ENCODE data around the gene ATG13.

Gene ATG13

GRCh38 chr11:46611526-46612304 lies 5.6 kb upstream of the ATG13 start:
- no peaks in the 10 kb centered on the region for H3K9me3 ChIP-seq (ENCODE audit: control insufficient read depth, insufficient read depth, low read length)
- no peak overlapping the region for H3K27ac ChIP-seq (ENCODE audit: low read depth, low read length)
- H3K4me3 ChIP-seq (ENCODE audit: low read depth, low read length) = no peak overlapping the region
- 0 out of 2 replicates have a peak, but pooled peaks cover 3% of the 10 kb centered on the region for H3K4me1 ChIP-seq (ENCODE audit: control insufficient read depth, insufficient read depth, low read length)
- no peaks in the 10 kb centered on the region for H3K27me3 ChIP-seq (ENCODE audit: control insufficient read depth, insufficient read depth, low read length)
- no peak overlapping the region for H3K9ac ChIP-seq (ENCODE audit: low read depth, low read length)
- H3K36me3 ChIP-seq (ENCODE audit: control insufficient read depth, insufficient read depth, low read length) = no peaks in the 10 kb centered on the region

- H3K36me3 ChIP-seq (ENCODE audit: control insufficient read depth, insufficient read depth, low read length) = no peaks in the 10 kb centered on the region
- 0 out of 2 replicates have a peak, but pooled peaks cover 3% of the 10 kb centered on the region for H3K4me1 ChIP-seq (ENCODE audit: control insufficient read depth, insufficient read depth, low read length)
- H3K4me3 ChIP-seq (ENCODE audit: low read depth, low read length) = no peak overlapping the region
- H3K27me3 ChIP-seq (ENCODE audit: control insufficient read depth, insufficient read depth, low read length) = no peaks in the 10 kb centered on the region
- H3K9me3 ChIP-seq (ENCODE audit: control insufficient read depth, insufficient read depth, low read length) = no peaks in the 10 kb centered on the region
- H3K27ac ChIP-seq (ENCODE audit: low read depth, low read length) = no peak overlapping the region
- H3K9ac ChIP-seq (ENCODE audit: low read depth, low read length) = no peak overlapping the region
Observed at GRCh38 chr11:46612326-46612725, 5.0 kb upstream of the ATG13 start.

- Histone ChIP-seq H3K27ac (ENCODE audit: low read depth, low read length) (no peak overlapping the region), H3K4me3 (ENCODE audit: low read depth, low read length) (0 out of 2 replicates have a peak overlapping the region, but pooled peaks have one; percentile 93), H3K36me3 (ENCODE audit: control insufficient read depth, insufficient read depth, low read length) (no peaks in the 10 kb centered on the region), H3K9me3 (ENCODE audit: control insufficient read depth, insufficient read depth, low read length) (no peaks in the 10 kb centered on the region), H3K9ac (ENCODE audit: low read depth, low read length) (no peak overlapping the region), H3K27me3 (ENCODE audit: control insufficient read depth, insufficient read depth, low read length) (no peaks in the 10 kb centered on the region), H3K4me1 (ENCODE audit: control insufficient read depth, insufficient read depth, low read length) (peaks cover 10% of the 10 kb centered on the region)
Observed at GRCh38 chr11:46615756-46616155, 1.6 kb upstream of the ATG13 start.

GRCh38 chr11:46616551-46617133 lies 711 bp upstream of the ATG13 start:
- Histone ChIP-seq H3K27ac (ENCODE audit: low read depth, low read length) (peak overlapping the region; percentile 98), H3K4me1 (ENCODE audit: control insufficient read depth, insufficient read depth, low read length) (peaks cover 10% of the 10 kb centered on the region)

GRCh38 chr11:46617972-46618314 lies 590 bp downstream of the ATG13 start:
- no peaks in the 10 kb centered on the region for H3K9me3 ChIP-seq (ENCODE audit: control insufficient read depth, insufficient read depth, low read length)
- peaks cover 9% of the 10 kb centered on the region; the same call in 1 of the 2 replicates for H3K36me3 ChIP-seq (ENCODE audit: control insufficient read depth, insufficient read depth, low read length)
- no peaks in the 10 kb centered on the region for H3K27me3 ChIP-seq (ENCODE audit: control insufficient read depth, insufficient read depth, low read length)
- H3K27ac ChIP-seq (ENCODE audit: low read depth, low read length) = peak overlapping the region; percentile 98
- peak overlapping the region; percentile 98 for H3K9ac ChIP-seq (ENCODE audit: low read depth, low read length)
- H3K4me1 ChIP-seq (ENCODE audit: control insufficient read depth, insufficient read depth, low read length) = peaks cover 10% of the 10 kb centered on the region
- peak overlapping the region; percentile 93 for H3K4me3 ChIP-seq (ENCODE audit: low read depth, low read length)

More at GRCh38 chr11:46616551-46617133, 711 bp upstream of the ATG13 start:
- Histone ChIP-seq H3K9ac (ENCODE audit: low read depth, low read length) (peak overlapping the region; percentile 98), H3K9me3 (ENCODE audit: control insufficient read depth, insufficient read depth, low read length) (no peaks in the 10 kb centered on the region), H3K36me3 (ENCODE audit: control insufficient read depth, insufficient read depth, low read length) (peaks cover 2% of the 10 kb centered on the region; the same call in 1 of the 2 replicates), H3K4me3 (ENCODE audit: low read depth, low read length) (peak overlapping the region; percentile 93), H3K27me3 (ENCODE audit: control insufficient read depth, insufficient read depth, low read length) (no peaks in the 10 kb centered on the region)

- peaks cover 9% of the 10 kb centered on the region; the same call in 1 of the 2 replicates for H3K36me3 ChIP-seq (ENCODE audit: control insufficient read depth, insufficient read depth, low read length)
- peak overlapping the region; percentile 93 for H3K4me3 ChIP-seq (ENCODE audit: low read depth, low read length)
- no peaks in the 10 kb centered on the region for H3K9me3 ChIP-seq (ENCODE audit: control insufficient read depth, insufficient read depth, low read length)
- no peak overlapping the region for H3K9ac ChIP-seq (ENCODE audit: low read depth, low read length)
- no peaks in the 10 kb centered on the region for H3K27me3 ChIP-seq (ENCODE audit: control insufficient read depth, insufficient read depth, low read length)
- H3K27ac ChIP-seq (ENCODE audit: low read depth, low read length) = no peak overlapping the region
- H3K4me1 ChIP-seq (ENCODE audit: control insufficient read depth, insufficient read depth, low read length) = peaks cover 10% of the 10 kb centered on the region
Observed at GRCh38 chr11:46618837-46619236, 1.5 kb downstream of the ATG13 start.

- no peak overlapping the region for H3K9ac ChIP-seq (ENCODE audit: low read depth, low read length)
- H3K27me3 ChIP-seq (ENCODE audit: control insufficient read depth, insufficient read depth, low read length) = no peaks in the 10 kb centered on the region
- H3K4me3 ChIP-seq (ENCODE audit: low read depth, low read length) = no peak overlapping the region
- no peaks in the 10 kb centered on the region for H3K4me1 ChIP-seq (ENCODE audit: control insufficient read depth, insufficient read depth, low read length)
- H3K9me3 ChIP-seq (ENCODE audit: control insufficient read depth, insufficient read depth, low read length) = no peaks in the 10 kb centered on the region
- H3K36me3 ChIP-seq (ENCODE audit: control insufficient read depth, insufficient read depth, low read length) = peaks cover 28% of the 10 kb centered on the region
- no peak overlapping the region for H3K27ac ChIP-seq (ENCODE audit: low read depth, low read length)
Observed at GRCh38 chr11:46625406-46625805, 8.1 kb downstream of the ATG13 start.

- no peaks in the 10 kb centered on the region for H3K27me3 ChIP-seq (ENCODE audit: control insufficient read depth, insufficient read depth, low read length)
- H3K36me3 ChIP-seq (ENCODE audit: control insufficient read depth, insufficient read depth, low read length) = peaks cover 38% of the 10 kb centered on the region
- H3K9me3 ChIP-seq (ENCODE audit: control insufficient read depth, insufficient read depth, low read length) = no peaks in the 10 kb centered on the region
- H3K9ac ChIP-seq (ENCODE audit: low read depth, low read length) = no peak overlapping the region
- no peaks in the 10 kb centered on the region for H3K4me1 ChIP-seq (ENCODE audit: control insufficient read depth, insufficient read depth, low read length)
- no peak overlapping the region for H3K27ac ChIP-seq (ENCODE audit: low read depth, low read length)
- no peak overlapping the region for H3K4me3 ChIP-seq (ENCODE audit: low read depth, low read length)
Observed at GRCh38 chr11:46628961-46629360, 11.6 kb downstream of the ATG13 start.

- no peaks in the 10 kb centered on the region for H3K9me3 ChIP-seq (ENCODE audit: control insufficient read depth, insufficient read depth, low read length)
- no peaks in the 10 kb centered on the region for H3K4me1 ChIP-seq (ENCODE audit: control insufficient read depth, insufficient read depth, low read length)
- no peaks in the 10 kb centered on the region for H3K27me3 ChIP-seq (ENCODE audit: control insufficient read depth, insufficient read depth, low read length)
- H3K36me3 ChIP-seq (ENCODE audit: control insufficient read depth, insufficient read depth, low read length) = peaks cover 31% of the 10 kb centered on the region
- no peak overlapping the region for H3K27ac ChIP-seq (ENCODE audit: low read depth, low read length)
- no peak overlapping the region for H3K4me3 ChIP-seq (ENCODE audit: low read depth, low read length)
- H3K9ac ChIP-seq (ENCODE audit: low read depth, low read length) = no peak overlapping the region
Observed at GRCh38 chr11:46630237-46630636, 12.9 kb downstream of the ATG13 start.

- Histone ChIP-seq H3K4me3 (ENCODE audit: low read depth, low read length) (no peak overlapping the region), H3K27ac (ENCODE audit: low read depth, low read length) (no peak overlapping the region), H3K36me3 (ENCODE audit: control insufficient read depth, insufficient read depth, low read length) (peaks cover 25% of the 10 kb centered on the region), H3K9me3 (ENCODE audit: control insufficient read depth, insufficient read depth, low read length) (no peaks in the 10 kb centered on the region), H3K9ac (ENCODE audit: low read depth, low read length) (no peak overlapping the region), H3K4me1 (ENCODE audit: control insufficient read depth, insufficient read depth, low read length) (no peaks in the 10 kb centered on the region), H3K27me3 (ENCODE audit: control insufficient read depth, insufficient read depth, low read length) (no peaks in the 10 kb centered on the region)
Observed at GRCh38 chr11:46631676-46632075, 14.3 kb downstream of the ATG13 start.

GRCh38 chr11:46632502-46632901 lies 15.1 kb downstream of the ATG13 start:
- peaks cover 25% of the 10 kb centered on the region for H3K36me3 ChIP-seq (ENCODE audit: control insufficient read depth, insufficient read depth, low read length)
- no peaks in the 10 kb centered on the region for H3K9me3 ChIP-seq (ENCODE audit: control insufficient read depth, insufficient read depth, low read length)
- H3K27ac ChIP-seq (ENCODE audit: low read depth, low read length) = no peak overlapping the region
- H3K9ac ChIP-seq (ENCODE audit: low read depth, low read length) = no peak overlapping the region
- no peaks in the 10 kb centered on the region for H3K27me3 ChIP-seq (ENCODE audit: control insufficient read depth, insufficient read depth, low read length)
- no peak overlapping the region for H3K4me3 ChIP-seq (ENCODE audit: low read depth, low read length)
- no peaks in the 10 kb centered on the region for H3K4me1 ChIP-seq (ENCODE audit: control insufficient read depth, insufficient read depth, low read length)

Data from HUES48 (cell line).